ENCODE measurements around the gene DNAH9. TPM values are rescaled to one million over a fixed set of nuclear protein-coding genes. Genes with fewer than 3 reads are reported as not detected.
A peak's percentile ranks its signal among the peaks of the same experiment; 100 is the strongest.

The DNAH9 gene
- total RNA-seq, 2 donors from 2014 or later: not detected

DNA sequence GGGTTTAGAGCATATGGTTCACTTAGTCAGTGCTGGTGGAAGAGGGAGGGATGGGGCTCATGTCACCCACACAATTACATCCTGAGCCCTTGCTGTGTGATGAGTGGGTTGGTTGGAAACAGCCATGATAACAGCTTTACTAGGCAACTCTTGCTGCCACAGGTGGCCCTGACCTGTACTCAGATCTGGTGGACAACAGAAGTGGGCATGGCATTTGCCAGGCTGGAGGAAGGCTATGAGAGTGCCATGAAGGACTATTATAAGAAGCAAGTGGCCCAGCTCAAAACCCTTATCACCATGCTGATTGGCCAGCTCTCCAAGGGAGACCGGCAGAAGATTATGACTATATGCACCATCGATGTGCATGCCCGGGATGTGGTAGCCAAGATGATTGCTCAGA, 105.8 kb downstream of the DNAH9 start:
- Histone ChIP-seq H3K36me3 (no peaks in the 10 kb centered on the region), H3K9me3 (no peaks in the 10 kb centered on the region), H3K4me1 (ENCODE audit: control insufficient read depth in 1 of 2, low read depth in 2 of 2) (no peaks in the 10 kb centered on the region), H3K27me3 (replicated peaks; ENCODE audit: insufficient read depth) (no peaks in the 10 kb centered on the region), H3K27ac (no peak overlapping the region), H3K4me3 (no peak overlapping the region)
- DNase-seq (ENCODE audit: low spot score) (no peak), ATAC-seq (ENCODE audit: insufficient number of reproducible peaks, low FRiP score, low read depth) (no peak)
- TF ChIP-seq, protein P1, sequence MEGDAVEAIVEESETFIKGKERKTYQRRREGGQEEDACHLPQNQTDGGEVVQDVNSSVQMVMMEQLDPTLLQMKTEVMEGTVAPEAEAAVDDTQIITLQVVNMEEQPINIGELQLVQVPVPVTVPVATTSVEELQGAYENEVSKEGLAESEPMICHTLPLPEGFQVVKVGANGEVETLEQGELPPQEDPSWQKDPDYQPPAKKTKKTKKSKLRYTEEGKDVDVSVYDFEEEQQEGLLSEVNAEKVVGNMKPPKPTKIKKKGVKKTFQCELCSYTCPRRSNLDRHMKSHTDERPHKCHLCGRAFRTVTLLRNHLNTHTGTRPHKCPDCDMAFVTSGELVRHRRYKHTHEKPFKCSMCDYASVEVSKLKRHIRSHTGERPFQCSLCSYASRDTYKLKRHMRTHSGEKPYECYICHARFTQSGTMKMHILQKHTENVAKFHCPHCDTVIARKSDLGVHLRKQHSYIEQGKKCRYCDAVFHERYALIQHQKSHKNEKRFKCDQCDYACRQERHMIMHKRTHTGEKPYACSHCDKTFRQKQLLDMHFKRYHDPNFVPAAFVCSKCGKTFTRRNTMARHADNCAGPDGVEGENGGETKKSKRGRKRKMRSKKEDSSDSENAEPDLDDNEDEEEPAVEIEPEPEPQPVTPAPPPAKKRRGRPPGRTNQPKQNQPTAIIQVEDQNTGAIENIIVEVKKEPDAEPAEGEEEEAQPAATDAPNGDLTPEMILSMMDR (IDR thresholded peaks at IDR 0.05): no peak

DNA sequence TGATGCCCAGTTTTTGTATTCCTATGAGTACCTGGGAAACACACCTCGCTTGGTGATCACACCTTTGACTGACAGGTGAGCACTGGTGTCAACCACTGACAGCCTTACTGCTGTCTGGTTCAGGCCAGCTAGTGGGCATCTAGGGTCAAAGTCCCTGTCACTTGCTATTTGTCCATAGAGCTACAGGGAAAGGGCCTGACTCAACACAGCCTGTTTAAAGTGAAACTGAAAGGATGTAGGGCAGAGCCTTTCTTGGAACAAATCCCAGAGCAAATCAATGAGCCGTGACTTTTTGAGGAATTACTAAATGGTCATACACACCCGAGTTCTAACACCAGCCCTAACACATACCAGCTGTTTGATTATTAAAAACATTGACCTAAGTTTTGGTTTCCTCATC, 106.8 kb downstream of the DNAH9 start:
- Histone ChIP-seq H3K4me3 (peak overlapping the region; percentile 31), H3K4me1 (ENCODE audit: control insufficient read depth in 1 of 2, low read depth in 2 of 2) (no peaks in the 10 kb centered on the region), H3K9me3 (no peaks in the 10 kb centered on the region), H3K36me3 (no peaks in the 10 kb centered on the region), H3K27ac (no peak overlapping the region), H3K27me3 (replicated peaks; ENCODE audit: insufficient read depth) (no peaks in the 10 kb centered on the region)
- ATAC-seq (ENCODE audit: insufficient number of reproducible peaks, low FRiP score, low read depth) (no peak), DNase-seq (ENCODE audit: low spot score) (no peak)
- TF ChIP-seq, protein P1 (IDR thresholded peaks at IDR 0.05): no peak

DNA sequence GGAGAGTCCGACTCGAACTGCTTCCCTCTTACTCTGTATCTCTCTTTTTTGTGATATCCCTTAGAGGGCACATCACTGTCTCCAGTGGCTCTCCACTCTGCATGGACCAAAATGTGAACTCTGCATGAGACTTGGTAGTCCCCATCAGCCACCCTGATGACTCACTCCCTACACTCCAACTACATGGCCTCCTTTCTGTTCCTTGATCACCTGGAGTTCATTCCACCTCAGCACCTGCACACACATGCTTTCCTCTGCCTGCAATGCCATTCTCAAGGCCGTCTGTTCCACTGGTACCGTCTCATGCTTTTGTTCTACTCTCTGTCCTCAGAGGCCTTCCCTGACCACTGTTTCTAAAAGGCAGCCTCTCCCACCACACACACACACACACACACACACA, 109.3 kb downstream of the DNAH9 start:
- Histone ChIP-seq H3K27me3 (replicated peaks; ENCODE audit: insufficient read depth) (no peaks in the 10 kb centered on the region), H3K4me1 (ENCODE audit: control insufficient read depth in 1 of 2, low read depth in 2 of 2) (no peaks in the 10 kb centered on the region), H3K36me3 (no peaks in the 10 kb centered on the region), H3K4me3 (no peak overlapping the region), H3K27ac (no peak overlapping the region), H3K9me3 (no peaks in the 10 kb centered on the region)
- ATAC-seq (ENCODE audit: insufficient number of reproducible peaks, low FRiP score, low read depth) (no peak), DNase-seq (ENCODE audit: low spot score) (no peak)
- TF ChIP-seq, protein P1 (IDR thresholded peaks at IDR 0.05): no peak

GRCh38 chr17:11712456-11712855, 114.2 kb downstream of the DNAH9 start:
- H3K36me3 ChIP-seq: no peaks in the 10 kb centered on the region
- TF ChIP-seq, protein P1 (IDR thresholded peaks at IDR 0.05): no peak
- H3K27ac ChIP-seq: no peak overlapping the region
- H3K4me3 ChIP-seq: no peak overlapping the region
- H3K9me3 ChIP-seq: no peaks in the 10 kb centered on the region
- DNase-seq (ENCODE audit: low spot score) (no peak), ATAC-seq (ENCODE audit: insufficient number of reproducible peaks, low FRiP score, low read depth) (no peak)
- H3K27me3 ChIP-seq (replicated peaks; ENCODE audit: insufficient read depth): no peaks in the 10 kb centered on the region
- H3K4me1 ChIP-seq (ENCODE audit: control insufficient read depth in 1 of 2, low read depth in 2 of 2): no peaks in the 10 kb centered on the region

GRCh38 chr17:11719203-11719602, 120.9 kb downstream of the DNAH9 start:
- H3K27me3 ChIP-seq (replicated peaks; ENCODE audit: insufficient read depth): no peaks in the 10 kb centered on the region
- H3K4me3 ChIP-seq: no peak overlapping the region
- H3K9me3 ChIP-seq: no peaks in the 10 kb centered on the region
- no peak overlapping the region for H3K27ac ChIP-seq
- H3K4me1 ChIP-seq (ENCODE audit: control insufficient read depth in 1 of 2, low read depth in 2 of 2): peaks cover 7 to 21% of the 10 kb centered on the region in 2 donors
- DNase-seq (ENCODE audit: low spot score) (no peak), ATAC-seq (ENCODE audit: insufficient number of reproducible peaks, low FRiP score, low read depth) (no peak)
- H3K36me3 ChIP-seq: no peaks in the 10 kb centered on the region
- TF ChIP-seq, protein P1 (IDR thresholded peaks at IDR 0.05): no peak
